IMR-90 (cell line): ENCODE data around the gene ROCK2. TPM values are rescaled to one million over a fixed set of nuclear protein-coding genes. Genes with fewer than 3 reads are reported as not detected.

Source experiments
- ATAC-seq: fragments of 200-7000 bp; cut with Tn5 transposase; 2 replicates; pipeline ENCODE4 v1.9.1; 2020; ENCODE audit warnings: low read depth, mild to moderate bottlenecking, moderate library complexity
- BruUV-seq: library from RNA; stranded (reverse); fragments of 400-500 nt; replicated peaks from 2 replicates; lab custom pipeline; 2021; lab: Mats Ljungman, UMichigan
- CTCF ChIA-PET: fragments of 300-600 bp; formaldehyde crosslinking; extraction: SDS; loops from one replicate; lab custom pipeline; 2021; ENCODE audit warnings: antibody characterized with exemption; lab: Yijun Ruan, JAX
- POLR2A ChIA-PET: fragments of 300-600 bp; sonication (Branson Sonifier 250); formaldehyde crosslinking; loops from one replicate; lab custom pipeline; 2022; ENCODE audit warnings: antibody characterized with exemption; ENCODE audit not compliant: unreplicated experiment; lab: Charles Lee
- DNase-seq: peaks from one replicate; pipeline ENCODE4 v3.0.0; 2013
- H2AFZ ChIP-seq: replicated peaks from 2 replicates; pipeline ENCODE3; 2013; ENCODE audit warnings: low read length, mild to moderate bottlenecking; ENCODE audit not compliant: poor library complexity
- H2AK5ac ChIP-seq: 2 replicates; pipeline ENCODE4 v1.6.1; 2013; ENCODE audit warnings: low read depth, low read length, inconsistent platforms
- H2AK9ac ChIP-seq: replicated peaks from 2 replicates; pipeline ENCODE3; 2013; ENCODE audit warnings: mild to moderate bottlenecking, low read depth, low read length, moderate library complexity; ENCODE audit not compliant: poor library complexity
- H2BK120ac ChIP-seq: 2 replicates; pipeline ENCODE4 v1.6.1; 2013; ENCODE audit warnings: low read depth, low read length, inconsistent platforms
- H2BK15ac ChIP-seq: 3 replicates; pipeline ENCODE4 v1.6.1; 2013; ENCODE audit warnings: low read depth, low read length, inconsistent platforms
- H2BK20ac ChIP-seq: 2 replicates; pipeline ENCODE4 v1.6.1; 2013; ENCODE audit warnings: low read depth, mild to moderate bottlenecking, inconsistent platforms, low read length, moderate library complexity
- H2BK5ac ChIP-seq: 2 replicates; pipeline ENCODE4 v1.6.1; 2013; ENCODE audit warnings: mild to moderate bottlenecking, low read depth, low read length, inconsistent platforms; ENCODE audit not compliant: poor library complexity, severe bottlenecking
- H3K14ac ChIP-seq: replicated peaks from 2 replicates; pipeline ENCODE4 v1.6.1; 2013; ENCODE audit warnings: low read depth, low read length, inconsistent platforms
- H3K18ac ChIP-seq: 2 replicates; pipeline ENCODE4 v1.6.1; 2013; ENCODE audit warnings: low read depth, low read length, control low read depth
- H3K23ac ChIP-seq: 2 replicates; pipeline ENCODE4 v1.6.1; 2013; ENCODE audit warnings: low read depth, low read length, inconsistent platforms
- H3K27ac ChIP-seq: 2 replicates; pipeline ENCODE4 v1.5.1; 2013; ENCODE audit warnings: mild to moderate bottlenecking, control low read depth, low read length; ENCODE audit not compliant: insufficient read depth
- H3K27me3 ChIP-seq: 2 replicates; pipeline ENCODE4 v1.6.1; 2013; ENCODE audit warnings: low read length; ENCODE audit not compliant: control insufficient read depth, insufficient read depth
- H3K36me3 ChIP-seq: 2 replicates; pipeline ENCODE4 v1.6.1; 2013; ENCODE audit warnings: low read length, mixed read lengths; ENCODE audit not compliant: control insufficient read depth, insufficient read depth
- H3K4ac ChIP-seq: 2 replicates; pipeline ENCODE4 v1.6.1; 2013; ENCODE audit warnings: low read depth, low read length, inconsistent platforms
- H3K4me1 ChIP-seq: 2 replicates; pipeline ENCODE4 v1.6.1; 2013; ENCODE audit warnings: low read length, mixed read lengths; ENCODE audit not compliant: control insufficient read depth, insufficient read depth
- H3K4me2 ChIP-seq: 2 replicates; pipeline ENCODE4 v1.6.1; 2013; ENCODE audit warnings: low read depth, mild to moderate bottlenecking, control low read depth, low read length, moderate library complexity
- H3K4me3 ChIP-seq: 2 replicates; pipeline ENCODE4 v1.5.1; 2013; ENCODE audit warnings: low read depth, mild to moderate bottlenecking, control low read depth, low read length, moderate library complexity; ENCODE audit not compliant: insufficient read depth
- H3K56ac ChIP-seq: 2 replicates; pipeline ENCODE4 v1.6.1; 2013; ENCODE audit warnings: low read length, inconsistent platforms; ENCODE audit not compliant: insufficient read depth; ENCODE audit errors: extremely low read depth
- H3K79me1 ChIP-seq, 2 experiments: 2 replicates each; pipeline ENCODE4 v1.6.1; 2013; ENCODE audit warnings: low read length in 2 of 2, inconsistent platforms in 1 of 2, low read depth in 1 of 2
- H3K9ac ChIP-seq: 2 replicates; pipeline ENCODE4 v1.6.1; 2013; ENCODE audit warnings: low read depth, low read length, control low read depth
- H3K9me1 ChIP-seq: 2 replicates; pipeline ENCODE4 v1.6.1; 2013; ENCODE audit warnings: low read length, inconsistent platforms; ENCODE audit not compliant: insufficient read depth
- H3K9me3 ChIP-seq: 2 replicates; pipeline ENCODE4 v1.6.1; 2013; ENCODE audit warnings: low read length; ENCODE audit not compliant: control insufficient read depth, insufficient read depth
- H4K20me1 ChIP-seq: 2 replicates; pipeline ENCODE4 v1.6.1; 2013; ENCODE audit warnings: low read length, inconsistent platforms; ENCODE audit not compliant: insufficient read depth
- H4K5ac ChIP-seq: 2 replicates; pipeline ENCODE4 v1.6.1; 2013; ENCODE audit warnings: mild to moderate bottlenecking, low read depth, low read length, control low read depth
- H4K8ac ChIP-seq, 2 experiments: 2 replicates each; pipeline ENCODE4 v1.6.1; 2013; ENCODE audit warnings: low read depth in 2 of 2, low read length in 2 of 2, control low read depth in 1 of 2, inconsistent platforms in 1 of 2
- H4K91ac ChIP-seq: 2 replicates; pipeline ENCODE4 v1.6.1; 2013; ENCODE audit warnings: low read depth, low read length, inconsistent platforms; ENCODE audit not compliant: insufficient read depth
- BHLHE40 ChIP-seq: fragments of 150-350 bp; IDR thresholded peaks from 2 replicates; pipeline ENCODE4 v1.6.1; 2016; ENCODE audit warnings: mild to moderate bottlenecking, low read depth, low read length
- CEBPB ChIP-seq: IDR thresholded peaks from 2 replicates; pipeline ENCODE4 v1.6.1; 2012; ENCODE audit warnings: low read depth, low read length, improper control_type of control experiment
- CHD1 ChIP-seq: IDR thresholded peaks from 2 replicates; pipeline ENCODE4 v1.6.1; 2012; ENCODE audit warnings: low read depth, low read length, improper control_type of control experiment
- FOS ChIP-seq: fragments of 150-350 bp; IDR thresholded peaks from 2 replicates; pipeline ENCODE4 v1.6.1; 2016; ENCODE audit warnings: low read depth, low read length
- MAFK ChIP-seq: IDR thresholded peaks from 2 replicates; pipeline ENCODE4 v1.6.1; 2012; ENCODE audit warnings: low read depth, low read length, improper control_type of control experiment
- MAZ ChIP-seq: IDR thresholded peaks from 2 replicates; pipeline ENCODE4 v1.6.1; 2012; ENCODE audit warnings: low read depth, mild to moderate bottlenecking, low read length, improper control_type of control experiment, moderate library complexity, borderline replicate concordance
- NFE2L2 ChIP-seq: fragments of 150-350 bp; IDR thresholded peaks from 2 replicates; pipeline ENCODE4 v1.6.1; 2016; ENCODE audit warnings: low read depth, mild to moderate bottlenecking, low read length
- POLR2A ChIP-seq: IDR thresholded peaks from 2 replicates; pipeline ENCODE4 v1.6.1; 2012; ENCODE audit warnings: mild to moderate bottlenecking, low read depth, low read length
- RAD21 ChIP-seq: IDR thresholded peaks from 2 replicates; pipeline ENCODE4 v1.6.1; 2012; ENCODE audit warnings: low read length, improper control_type of control experiment
- RCOR1 ChIP-seq: IDR thresholded peaks from 2 replicates; pipeline ENCODE4 v1.6.1; 2012; ENCODE audit warnings: mild to moderate bottlenecking, low read length, improper control_type of control experiment; ENCODE audit not compliant: insufficient replicate concordance
- RFX5 ChIP-seq: IDR thresholded peaks from 2 replicates; pipeline ENCODE4 v1.8.0; 2012; ENCODE audit warnings: low read depth, mild to moderate bottlenecking, low read length, moderate library complexity
- SMC3 ChIP-seq: fragments of 150-350 bp; IDR thresholded peaks from 2 replicates; pipeline ENCODE4 v1.6.1; 2016; ENCODE audit warnings: low read depth, mild to moderate bottlenecking, antibody characterized with exemption, low read length, moderate library complexity
- WGBS, 2 experiments: methylation state at CpG; one replicate each; pipeline versions ENCODE4 v1.1.5 to v1.1.7; 2013; ENCODE audit warnings: missing lambda C conversion rate in 2 of 2; ENCODE audit not compliant: insufficient read length in 1 of 2; ENCODE audit errors: extremely low coverage in 2 of 2; 5-methylcytosine and 5-hydroxymethylcytosine counted together
- dilution Hi-C: fragments of 300-500 bp; cut with HindIII; formaldehyde crosslinking; loops from one replicate; pipeline ENCODE4 v1.14.3; 2018; ENCODE audit warnings: low sequenced_read_pairs; ENCODE audit not compliant: unreplicated experiment
- in situ Hi-C: fragments of 300-500 bp; cut with MboI; formaldehyde crosslinking; loops from 3 replicates; pipeline ENCODE4 v1.14.3; 2019; ENCODE audit warnings: low sequenced_read_pairs, inconsistent platforms, mixed read lengths
- intact Hi-C: fragments of 100-400 bp; cut with micrococcal nuclease; formaldehyde crosslinking; loops from 2 replicates; pipeline ENCODE4 v1.10.0; 2022
- polyA plus RNA-seq, 3 experiments: library from polyadenylated mRNA; depleted of rRNA; stranded (reverse); fragments of >200 nt; gene quantifications; 2 replicates each; pipeline ENCODE4 v1.2.3, GENCODE V29; 2012; ENCODE audit warnings: low replicate concordance in 1 of 3
- total RNA-seq: library from RNA; depleted of rRNA; stranded (reverse); fragments of >200 nt; gene quantifications from 2 replicates; pipeline ENCODE4 v1.2.3, GENCODE V29; 2012
- TF ChIP-seq, protein P1 (sequence below): fragments of 150-350 bp; IDR thresholded peaks from 2 replicates; pipeline ENCODE4 v1.6.1; 2017; ENCODE audit warnings: mild to moderate bottlenecking, antibody characterized with exemption, low read length, low read depth

Gene ROCK2
- total and polyA plus RNA-seq, 2 of the 4 experiments (the other 2 are of a cell fraction): 9.0 to 28.3 TPM

DNA sequence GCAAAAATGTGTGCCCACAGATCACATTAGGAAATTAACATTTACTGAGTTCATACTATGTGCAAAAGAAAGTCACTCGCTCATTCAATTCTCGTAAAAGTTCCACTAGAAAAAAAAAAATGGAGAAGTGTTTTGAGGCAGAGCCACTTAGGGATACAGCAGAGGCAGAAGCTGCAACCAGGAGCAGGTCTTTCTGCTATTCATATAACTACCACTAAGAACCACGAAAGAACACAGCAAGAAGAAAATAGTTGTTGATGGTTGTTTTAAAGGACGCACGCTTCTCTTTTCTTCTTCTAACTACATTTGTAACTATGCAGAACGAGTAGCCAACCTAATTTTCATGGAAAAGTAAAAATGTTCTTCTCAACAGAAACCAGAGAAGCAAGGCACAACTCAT lies 45.0 kb downstream of the ROCK2 start:
- intact Hi-C loops: no loop called here
- Histone ChIP-seq H2BK15ac (no peak overlapping the region), H2BK20ac (no peak overlapping the region), H3K9me3 (no peaks in the 10 kb centered on the region), H3K9ac (no peak overlapping the region), H2AFZ (no peak overlapping the region), H3K4me2 (no peak overlapping the region), H3K27me3 (no peaks in the 10 kb centered on the region), H3K23ac (no peak overlapping the region), H3K14ac (no peak overlapping the region), H3K4ac (no peak overlapping the region), H3K4me3 (no peak overlapping the region), H3K4me1 (peaks cover 3% of the 10 kb centered on the region), H3K79me1 (peaks cover 14 to 65% of the 10 kb centered on the region in 2 experiments), H3K18ac (no peak overlapping the region), H3K56ac (no peak overlapping the region), H2BK120ac (no peak overlapping the region), H4K91ac (no peak overlapping the region), H3K36me3 (no peaks in the 10 kb centered on the region), H2BK5ac (no peak overlapping the region), H4K5ac (no peak overlapping the region), H2AK5ac (no peak overlapping the region), H4K20me1 (peaks cover 72% of the 10 kb centered on the region), H3K9me1 (peaks cover 4% of the 10 kb centered on the region), H2AK9ac (no peak overlapping the region), H4K8ac (no peak overlapping the region), H3K27ac (no peak overlapping the region)
- in situ Hi-C loops: no loop called here
- no peak for TF ChIP-seq NFE2L2
- TF ChIP-seq POLR2A: no peak
- no peak for TF ChIP-seq MAFK
- no peak for TF ChIP-seq BHLHE40
- no peak for TF ChIP-seq RAD21
- TF ChIP-seq MAZ: no peak
- no peak for TF ChIP-seq FOS
- TF ChIP-seq CHD1: no peak
- TF ChIP-seq RFX5: no peak
- no peak for TF ChIP-seq RCOR1
- no peak for TF ChIP-seq SMC3
- TF ChIP-seq, protein P1, sequence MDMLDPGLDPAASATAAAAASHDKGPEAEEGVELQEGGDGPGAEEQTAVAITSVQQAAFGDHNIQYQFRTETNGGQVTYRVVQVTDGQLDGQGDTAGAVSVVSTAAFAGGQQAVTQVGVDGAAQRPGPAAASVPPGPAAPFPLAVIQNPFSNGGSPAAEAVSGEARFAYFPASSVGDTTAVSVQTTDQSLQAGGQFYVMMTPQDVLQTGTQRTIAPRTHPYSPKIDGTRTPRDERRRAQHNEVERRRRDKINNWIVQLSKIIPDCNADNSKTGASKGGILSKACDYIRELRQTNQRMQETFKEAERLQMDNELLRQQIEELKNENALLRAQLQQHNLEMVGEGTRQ: no peak
- TF ChIP-seq CEBPB: no peak
- DNase-seq (no peak), ATAC-seq (no peak)
- WGBS, 2 experiments: no CpG with 5 or more reads among the region's 6 CpGs
- no TSS peak for BruUV-seq
- POLR2A ChIA-PET: no interaction called here
- dilution Hi-C loops: no loop called here
- CTCF ChIA-PET: interaction anchor here (0.7 kb wide), 1 partner anchor 46 kb away, joined by 3 read pairs; no protein-coding TSS in a partner anchor
